GM21717 (cell line): Measurements from ENCODE around the gene SGSM1.

ENCODE experiments used
- ATAC-seq: cut with Tn5 transposase; IDR thresholded peaks from one replicate; pipeline ENCODE4 v1.9.1; 2021; ENCODE audit warnings: mild to moderate bottlenecking, moderate library complexity; ENCODE audit not compliant: unreplicated experiment

SGSM1 gene

DNA sequence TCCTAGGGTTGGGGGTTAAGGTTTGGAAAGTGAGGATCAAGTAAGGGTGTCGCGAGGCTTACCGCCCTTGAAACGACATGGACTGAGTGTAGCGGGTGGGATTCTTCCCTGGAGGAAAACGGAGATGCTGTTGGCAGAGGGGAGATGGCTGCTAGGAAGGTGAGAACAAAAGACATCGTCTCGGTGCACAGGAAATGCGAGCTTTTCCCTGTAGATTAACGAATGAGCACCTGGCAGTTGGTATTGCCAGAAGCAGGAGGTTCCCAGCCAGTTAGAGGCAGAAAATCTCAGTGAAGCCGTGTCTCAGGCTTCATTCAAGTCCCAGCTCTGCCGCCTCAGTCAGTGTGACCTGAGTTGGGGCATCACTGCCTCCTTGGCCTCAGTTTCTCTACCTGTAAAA, 141.9 kb downstream of the SGSM1 start:
- ATAC-seq: no peak

DNA sequence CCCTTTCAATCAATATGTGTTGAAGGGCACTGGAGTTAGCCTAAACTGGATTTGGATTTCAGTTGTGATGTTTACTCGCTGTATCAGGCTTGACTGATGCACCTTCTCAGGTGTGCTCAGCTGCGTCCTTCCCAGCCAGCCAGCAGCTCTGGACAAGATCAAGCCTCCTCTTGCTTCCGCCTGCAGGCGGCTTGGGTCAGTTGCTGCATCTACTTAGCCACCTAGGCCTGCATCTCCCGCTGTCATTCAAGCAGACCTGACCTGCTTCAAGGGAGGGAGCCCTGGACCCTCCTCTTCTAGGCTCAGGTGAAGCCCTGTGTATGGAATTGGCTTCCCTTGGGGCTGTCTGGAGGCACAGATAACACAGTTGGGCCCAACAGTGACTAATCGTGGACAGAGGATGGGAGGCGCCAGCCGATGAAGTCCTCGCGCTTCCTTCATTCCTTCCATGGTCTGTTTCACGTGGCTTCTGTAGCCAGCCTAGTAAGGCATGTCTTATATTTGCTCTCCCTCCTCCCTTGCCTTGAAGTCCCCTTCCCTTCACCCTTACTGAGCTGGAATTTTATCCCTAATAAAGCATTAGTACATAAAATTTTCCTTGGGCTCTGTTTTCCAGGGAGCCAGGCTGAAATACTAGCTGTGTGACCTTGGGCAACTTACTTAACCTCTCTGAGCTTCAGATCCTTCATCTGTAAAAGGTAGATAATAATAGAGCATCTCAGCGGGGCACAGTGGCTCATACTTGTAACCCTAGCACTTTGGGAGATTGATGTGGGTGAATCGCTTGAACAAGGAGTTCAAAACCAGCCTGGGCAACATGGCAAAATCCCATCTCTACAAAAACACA, 142.6 kb downstream of the SGSM1 start:
- ATAC-seq: no peak

DNA sequence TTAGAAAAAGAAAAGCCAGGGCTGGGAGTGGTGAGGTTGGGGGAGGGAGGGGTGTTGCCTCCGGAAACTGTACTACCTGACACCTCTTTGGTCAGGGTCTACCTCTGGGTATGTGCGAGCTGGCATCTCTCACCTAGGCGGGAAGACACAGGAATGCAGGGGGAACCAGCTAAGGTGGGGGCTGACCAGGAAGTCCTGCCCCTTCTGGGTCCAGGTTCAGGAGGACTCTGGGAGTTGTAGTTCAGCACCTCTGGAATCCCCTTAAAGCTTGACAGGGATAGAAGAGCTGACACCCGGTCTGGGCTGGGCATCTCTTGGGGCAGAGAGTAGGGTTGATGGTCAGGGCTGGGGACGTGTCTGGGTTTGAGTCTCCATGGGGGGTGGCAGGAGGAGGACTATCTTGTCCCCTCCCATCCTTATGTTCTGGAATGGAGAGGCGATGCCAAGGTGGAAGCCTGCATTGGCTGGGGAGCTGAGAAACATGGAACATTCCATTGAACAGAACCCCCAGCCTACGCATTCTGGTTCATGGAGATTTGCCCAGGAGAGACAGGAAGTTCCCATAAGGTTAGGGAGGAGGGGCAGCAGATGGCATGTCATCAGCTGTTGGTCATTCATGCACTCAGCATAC, 144.4 kb downstream of the SGSM1 start:
- ATAC-seq: no peak

DNA sequence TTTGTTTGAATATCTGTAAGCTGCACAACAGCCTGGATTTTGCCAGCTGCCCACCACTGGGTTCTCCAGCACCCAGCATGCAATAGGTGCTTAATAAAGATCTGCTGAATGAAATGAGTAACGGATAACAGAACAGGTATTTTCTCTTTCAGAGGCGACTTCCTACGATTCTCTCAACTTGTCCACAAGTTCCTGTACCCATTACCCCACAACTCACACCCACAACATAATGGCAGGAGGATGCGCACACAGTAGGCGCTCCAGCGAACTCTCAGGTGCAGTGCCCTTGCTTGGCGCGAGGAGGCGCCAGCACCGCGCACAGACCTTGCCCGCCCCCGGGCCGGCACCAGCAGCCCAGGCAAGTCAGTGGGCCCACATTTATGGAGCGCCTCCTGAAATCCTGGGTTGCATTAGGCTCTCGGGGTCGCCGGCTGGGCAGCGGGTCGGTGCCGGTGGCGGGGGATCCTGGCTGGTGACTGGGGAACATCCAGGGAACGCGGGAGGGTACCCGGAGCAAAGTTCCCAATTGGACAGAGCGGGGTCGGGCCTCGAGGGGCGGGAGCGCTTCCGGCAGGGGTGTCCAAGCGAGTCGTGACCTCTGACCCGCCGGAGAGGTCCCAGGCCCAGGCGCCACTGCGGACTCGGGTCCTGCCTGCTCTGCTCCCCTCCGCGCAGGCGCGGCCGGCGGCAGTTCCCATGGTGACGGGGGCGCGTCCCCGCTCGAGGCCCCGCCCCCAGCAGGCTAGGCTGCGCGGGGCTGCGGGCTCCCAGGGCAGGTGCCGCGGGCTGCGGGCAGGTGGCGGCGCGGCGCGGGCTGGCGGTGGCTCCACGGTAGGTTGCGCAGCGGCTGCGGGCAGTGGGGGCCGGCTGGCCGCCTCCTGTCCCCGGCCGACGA, 146.2 kb downstream of the SGSM1 start, which contains the start of gene KIAA1671:
TSS of gene KIAA1671 (plus strand) at position 775 of the 895 bp plus-strand sequence. CDS start 75,284 bp downstream, outside the sequence.
- ATAC-seq: no peak

DNA sequence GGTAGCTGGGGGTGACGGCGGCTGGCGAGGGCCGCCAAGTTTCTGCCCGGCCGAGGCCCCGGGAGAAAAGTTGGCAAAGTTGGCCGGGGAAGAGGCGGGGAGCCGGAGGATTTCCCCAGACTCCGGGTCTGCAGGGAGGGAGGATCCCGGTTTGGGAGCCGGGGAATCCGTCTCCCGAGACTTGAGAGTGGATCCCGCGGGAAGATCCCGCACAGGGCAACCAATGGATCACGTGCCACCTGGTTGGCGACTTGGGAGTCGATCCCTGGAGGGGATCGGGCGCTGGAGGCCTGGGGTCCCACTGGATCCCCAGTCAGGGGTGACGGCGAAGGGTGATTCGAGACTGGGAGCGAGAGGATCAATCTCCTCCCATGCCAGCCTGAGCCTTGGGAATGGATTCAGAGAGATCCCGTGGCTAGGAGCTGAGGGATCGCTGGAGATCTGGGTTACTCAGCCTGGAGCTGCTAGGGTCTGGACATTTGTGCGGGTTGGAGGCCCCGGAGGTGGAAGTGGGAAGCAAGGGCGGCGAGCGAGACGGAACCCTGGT, 146.9 kb downstream of the SGSM1 start:
- ATAC-seq: no peak

DNA sequence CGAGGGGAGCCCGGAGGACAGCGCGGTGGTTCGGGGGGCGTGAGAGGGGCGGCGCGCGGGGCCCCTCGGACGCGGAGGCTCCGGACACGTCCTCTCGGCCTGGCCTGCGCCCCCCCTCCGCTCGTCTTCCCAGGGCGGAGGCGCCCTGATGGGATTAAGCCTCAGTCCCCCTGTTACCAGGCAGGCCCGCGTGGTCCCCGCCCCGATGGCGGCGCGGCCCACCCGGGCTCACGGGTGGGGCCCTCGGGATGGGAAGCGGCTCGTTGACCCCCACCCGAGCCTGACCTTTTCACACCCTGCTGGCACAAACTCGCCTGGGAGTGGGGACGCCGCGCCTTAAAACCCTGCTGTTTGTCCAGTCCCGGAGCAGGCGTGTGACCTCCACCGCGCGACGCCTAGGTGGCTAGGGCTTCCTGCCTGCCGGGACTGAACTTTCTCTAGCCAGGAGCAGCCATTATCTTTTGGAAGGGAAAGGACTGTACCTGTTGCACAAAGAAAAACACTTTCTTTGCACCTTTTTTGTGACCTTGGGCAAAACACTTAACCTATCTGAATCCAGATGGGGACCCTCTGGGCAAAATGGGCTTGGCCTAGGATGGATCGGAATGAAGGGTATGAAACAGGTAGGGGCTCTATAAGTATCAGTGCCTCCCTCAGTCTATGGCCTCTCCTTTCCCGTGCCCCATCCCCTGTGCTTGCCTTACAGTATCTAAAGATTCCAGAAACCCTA, 147.5 kb downstream of the SGSM1 start:
- ATAC-seq: no peak

DNA sequence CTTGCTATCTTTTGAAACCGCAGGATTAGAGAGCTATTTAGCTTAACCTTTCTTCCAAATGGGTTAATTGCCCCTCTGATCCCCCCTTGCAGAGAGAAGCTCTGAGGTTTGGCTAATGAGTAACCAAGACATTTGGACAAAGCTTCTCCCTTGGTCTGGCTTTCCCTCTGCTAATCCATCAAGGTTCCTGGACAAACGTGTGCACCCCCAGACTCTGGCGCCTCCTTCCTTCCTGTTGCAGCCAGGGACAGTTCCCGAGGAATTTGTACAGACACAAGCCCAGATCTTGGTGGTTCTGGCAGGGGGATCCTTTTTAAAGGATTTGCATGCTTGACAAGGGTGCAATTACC, 148.1 kb downstream of the SGSM1 start:
- no peak for ATAC-seq

DNA sequence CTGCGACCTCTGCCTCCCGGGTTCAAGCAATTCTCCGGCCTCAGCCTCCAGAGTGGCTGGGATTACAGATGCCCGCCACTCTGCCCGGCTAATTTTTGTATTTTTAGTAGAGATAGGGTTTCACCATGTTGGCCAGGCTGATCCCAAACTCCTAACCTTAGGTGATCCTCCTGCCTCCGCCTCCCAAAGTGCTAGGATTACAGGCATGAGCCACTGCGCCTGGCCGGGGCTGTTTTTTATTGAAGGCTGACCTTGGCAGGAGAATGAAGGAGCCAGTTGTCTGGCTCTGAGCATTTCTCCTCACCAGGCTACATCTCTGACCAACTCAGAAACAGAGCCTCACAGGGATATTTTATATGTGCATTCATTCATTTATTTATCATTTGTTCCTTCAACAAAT, 148.8 kb downstream of the SGSM1 start:
- no peak for ATAC-seq

DNA sequence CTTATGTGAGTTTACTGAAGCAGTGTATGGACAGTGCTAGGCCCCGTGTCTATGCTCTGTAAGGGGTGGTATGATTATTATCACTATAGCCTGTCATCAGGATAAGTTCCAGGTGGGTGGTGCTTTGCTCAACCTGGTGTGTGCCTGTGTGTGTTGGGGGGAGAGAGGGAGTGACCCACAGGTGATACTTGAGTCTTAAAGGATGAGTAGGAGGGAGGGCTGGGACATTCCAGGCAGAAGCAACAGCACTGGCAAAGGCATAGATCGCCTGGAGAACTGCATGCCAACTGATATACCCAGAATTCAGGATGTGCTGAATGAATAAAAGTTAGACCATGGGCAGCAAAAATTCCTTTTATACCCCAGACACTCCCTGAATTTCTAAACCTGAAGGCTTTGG, 151.0 kb downstream of the SGSM1 start:
- no peak for ATAC-seq

DNA sequence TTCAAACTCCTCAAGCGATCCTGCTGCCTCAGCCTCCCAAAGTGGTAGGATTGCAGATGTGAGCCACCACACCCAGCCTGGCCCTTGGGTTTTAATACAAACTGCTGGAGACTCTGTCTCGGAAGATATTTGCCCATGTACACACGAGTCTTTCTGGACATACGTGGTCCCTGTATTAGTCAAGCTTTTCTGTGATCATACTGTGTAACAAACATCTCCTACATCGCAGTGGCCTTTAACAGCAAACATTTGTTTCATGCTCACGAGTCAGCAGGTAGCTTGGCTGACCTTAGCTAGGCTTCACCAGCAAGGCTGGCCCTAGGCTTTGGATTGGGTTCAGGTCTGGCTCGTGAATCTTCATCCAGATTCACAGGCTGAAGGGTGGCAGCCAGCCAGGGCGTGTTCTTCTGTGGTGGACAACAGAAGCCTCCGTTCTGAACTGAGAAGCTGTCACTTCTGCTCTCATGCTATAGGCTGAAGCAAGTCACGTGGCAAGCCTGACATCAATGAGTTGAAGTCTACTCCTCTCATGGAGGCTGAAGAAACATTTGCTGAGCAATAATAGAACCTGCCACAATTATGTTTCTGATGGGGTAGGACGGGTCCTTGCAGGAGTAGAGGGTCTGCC, 155.3 kb downstream of the SGSM1 start:
- no peak for ATAC-seq

DNA sequence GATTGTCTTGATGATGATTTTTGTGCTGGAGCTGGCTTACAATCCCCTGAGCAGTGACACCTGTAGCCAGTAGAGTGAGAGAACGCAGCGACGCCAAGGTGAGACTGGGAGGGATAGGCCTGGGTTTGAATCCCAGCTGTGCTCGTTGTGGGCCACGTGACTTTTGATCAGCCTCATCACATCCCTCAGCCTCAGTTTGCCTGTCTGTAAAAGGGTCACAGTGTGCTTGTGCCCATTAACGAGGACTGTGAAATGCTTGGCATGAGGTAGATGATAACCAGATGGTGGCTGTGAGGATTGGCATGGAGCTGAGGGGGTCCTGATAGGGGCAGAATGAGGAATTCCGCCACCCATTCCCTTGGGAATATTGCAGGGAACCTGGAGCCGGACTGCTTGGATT, 156.1 kb downstream of the SGSM1 start:
- ATAC-seq: no peak

DNA sequence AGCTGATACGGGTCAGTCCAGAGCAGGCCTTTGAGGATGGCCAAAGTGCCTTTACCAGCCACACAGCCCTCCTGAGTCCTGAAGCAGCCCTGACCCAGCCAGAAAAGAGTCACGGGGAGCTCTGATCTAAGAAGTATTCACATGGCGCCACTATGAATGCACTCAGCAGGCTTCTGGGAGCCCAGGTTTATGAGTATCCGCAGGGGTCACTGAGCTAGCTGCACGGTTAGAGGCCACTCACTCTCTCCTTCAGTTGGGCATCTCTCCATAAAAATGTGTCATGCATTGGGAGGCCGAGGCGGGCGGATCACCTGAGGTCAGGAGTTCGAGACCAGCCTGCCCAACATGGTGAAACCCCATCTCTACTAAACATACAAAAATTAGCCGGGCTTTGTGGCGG, 156.8 kb downstream of the SGSM1 start:
- no peak for ATAC-seq

DNA sequence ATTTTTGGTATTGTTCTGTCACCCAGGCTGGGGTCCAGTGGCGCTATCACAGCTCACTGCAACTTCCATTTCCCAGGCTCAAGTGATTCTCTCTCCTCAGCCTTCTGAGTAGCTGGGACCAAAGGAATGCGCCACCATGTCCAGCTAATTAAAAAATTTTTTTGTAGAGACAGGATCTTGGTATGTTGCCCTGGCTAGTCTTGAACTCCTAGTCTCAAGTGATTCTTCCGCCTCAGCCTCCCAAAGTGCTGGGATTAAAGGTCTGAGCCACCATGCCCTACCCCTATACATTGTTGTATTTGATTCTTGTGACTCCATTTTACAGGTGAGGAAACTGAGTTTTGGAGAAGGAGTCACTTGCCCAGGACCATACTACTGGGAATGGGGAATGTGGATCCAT, 158.4 kb downstream of the SGSM1 start:
- ATAC-seq: no peak

DNA sequence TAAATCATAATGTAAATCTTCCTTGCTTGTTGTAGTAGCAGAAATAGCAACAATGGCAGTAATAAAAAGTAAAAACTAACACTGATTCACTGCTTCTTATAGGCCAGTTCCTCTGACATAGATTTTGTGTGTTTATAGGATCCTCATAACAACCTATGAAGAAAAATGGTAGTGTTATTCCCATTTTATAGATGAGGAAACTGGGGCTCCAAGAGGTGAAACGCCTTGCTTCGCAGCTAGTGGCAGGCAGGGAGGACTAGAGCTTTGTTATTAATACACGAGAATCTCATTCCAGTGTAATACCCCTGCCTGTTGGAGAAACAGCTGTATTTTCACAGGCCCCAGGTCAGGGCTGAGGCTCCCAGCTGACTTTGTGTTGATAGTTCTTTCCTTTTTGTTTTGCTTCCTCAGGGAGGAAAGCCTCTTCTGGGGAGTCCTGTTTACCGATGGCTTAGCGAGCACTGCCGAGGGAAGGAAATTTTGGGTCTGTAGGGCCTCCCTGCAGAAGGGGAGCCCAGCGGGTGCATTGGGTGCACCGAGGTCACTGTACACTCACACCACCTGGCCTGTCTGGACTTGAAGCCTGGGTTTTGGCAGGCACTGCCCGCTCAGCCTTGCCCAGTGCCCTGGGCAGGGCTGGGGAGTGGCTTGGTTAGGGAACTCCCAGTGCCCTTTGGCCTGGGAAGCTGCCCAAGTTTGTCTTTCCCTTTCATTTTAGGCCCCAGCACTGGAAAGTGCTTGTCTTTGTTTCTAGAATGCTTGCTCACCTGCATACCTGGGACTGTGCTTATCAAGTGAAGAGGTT, 160.0 kb downstream of the SGSM1 start:
- ATAC-seq: no peak

DNA sequence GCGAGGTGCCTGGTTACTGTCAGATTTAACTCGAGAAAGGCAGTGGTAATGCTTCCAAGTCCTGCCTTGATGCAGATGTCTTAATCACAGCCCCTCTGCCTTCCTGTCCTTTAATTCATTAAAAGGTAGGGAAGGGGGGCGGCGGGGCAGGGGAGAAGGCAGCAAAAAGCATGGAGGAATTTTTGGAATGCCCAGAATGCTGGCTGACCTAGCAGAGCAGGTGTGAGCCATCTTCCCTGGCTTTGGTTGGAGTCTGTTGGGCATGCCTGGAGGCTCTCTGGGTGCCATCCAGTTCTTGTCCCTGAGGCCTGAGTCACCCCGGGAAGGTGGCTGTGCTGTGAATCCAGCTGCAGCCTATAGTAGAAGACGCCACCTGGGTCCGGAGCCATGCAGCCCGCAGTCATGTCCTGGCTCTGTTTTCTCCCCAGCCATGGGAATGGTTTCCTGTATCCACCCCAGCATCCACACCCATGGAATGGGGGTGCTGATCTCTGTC, 162.1 kb downstream of the SGSM1 start:
- no peak for ATAC-seq

DNA sequence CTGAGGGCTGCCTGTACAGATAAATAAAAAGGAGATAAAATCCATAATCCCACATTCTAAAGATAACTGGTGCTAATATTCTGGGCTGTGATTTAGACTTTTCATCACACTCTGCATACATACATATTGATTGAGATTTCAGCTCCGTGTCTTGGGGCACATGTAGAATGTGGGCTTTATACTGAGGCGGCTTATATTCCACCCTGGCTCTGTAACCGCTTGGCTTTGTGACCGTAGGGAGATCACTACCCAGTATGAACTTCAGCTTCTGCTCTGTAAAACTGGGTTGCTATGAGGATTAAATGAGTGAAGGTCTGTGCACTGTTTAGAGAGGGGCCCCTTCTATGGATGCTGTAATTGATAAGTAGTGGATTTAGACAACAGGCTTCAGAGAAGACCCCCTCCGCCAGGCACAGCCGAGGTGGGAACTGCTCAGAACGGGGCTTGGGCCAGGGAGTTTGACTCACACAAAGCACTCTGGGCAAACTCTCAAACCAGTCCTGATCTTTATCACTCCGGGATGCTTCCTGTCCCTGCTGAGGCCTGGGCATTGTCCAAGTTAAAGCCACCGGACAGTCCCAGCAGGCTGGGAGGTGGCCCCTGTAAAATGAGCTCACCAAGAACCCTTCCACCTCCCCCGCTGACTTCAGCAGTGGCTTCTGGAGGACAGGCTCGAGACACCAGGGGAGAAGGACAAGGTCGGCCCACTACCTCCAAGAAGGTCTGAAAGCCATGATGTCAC, 163.7 kb downstream of the SGSM1 start:
- no peak for ATAC-seq

DNA sequence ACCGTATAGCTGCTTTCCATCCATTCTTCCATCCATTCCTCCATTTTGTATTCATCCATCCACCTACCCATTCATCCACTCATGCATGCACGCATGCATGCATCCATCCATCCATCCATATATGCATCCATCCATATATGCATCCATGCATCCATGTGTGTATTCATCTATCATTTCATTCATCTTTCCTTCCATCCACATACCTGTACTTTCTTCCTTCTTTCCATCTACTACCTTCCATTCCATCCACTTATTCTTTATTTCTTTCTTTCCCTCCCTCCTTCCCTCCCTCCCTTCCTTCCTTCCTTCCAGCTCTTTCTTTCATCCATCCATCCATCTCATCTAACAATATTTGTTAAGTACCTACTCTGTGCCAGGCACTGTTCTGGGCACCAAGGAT, 166.4 kb downstream of the SGSM1 start:
- ATAC-seq: no peak

DNA sequence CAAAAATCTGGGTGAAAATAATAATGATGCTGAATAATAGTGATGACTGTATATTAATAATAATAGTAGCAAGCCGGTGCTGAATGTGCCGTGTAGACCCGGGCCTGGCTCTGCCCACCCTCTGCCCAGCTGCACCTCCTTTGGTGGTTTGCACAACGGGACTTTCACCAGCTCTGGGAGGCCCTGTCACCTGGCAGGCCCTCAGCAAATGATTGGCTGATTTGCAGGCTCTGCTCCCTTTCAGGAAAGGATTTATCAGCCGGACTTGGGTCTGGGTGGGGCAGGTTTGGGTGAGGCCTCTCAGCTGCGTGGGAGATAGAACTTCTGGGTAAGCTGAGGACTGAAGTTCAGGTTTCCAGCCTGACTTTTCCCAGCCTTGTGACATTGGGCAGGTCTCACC, 167.9 kb downstream of the SGSM1 start:
- ATAC-seq: no peak
